ENCODE measurements around the gene FOXP1. TPM values are rescaled to one million over a fixed set of nuclear protein-coding genes. Genes with fewer than 3 reads are reported as not detected.

FOXP1 gene
- total RNA-seq, 1 donor from 2014 or later, result 71.3 TPM

GRCh38 chr3:71453822-71454511 is 129.6 kb downstream of the FOXP1 start:
- H3K27ac Mint-ChIP-seq (ENCODE audit: unreplicated experiment), result no peak overlapping the region
- no peak for TF ChIP-seq CTCF (IDR thresholded peaks at IDR 0.05; ENCODE audit: unreplicated experiment)

GRCh38 chr3:71453319-71453718 is 130.2 kb downstream of the FOXP1 start:
- no peaks in the 10 kb centered on the region for H3K9me3 Mint-ChIP-seq (ENCODE audit: unreplicated experiment)
- no peak for DNase-seq (ENCODE audit: low spot score)
- H3K4me1 Mint-ChIP-seq (ENCODE audit: unreplicated experiment), result peaks cover 12% of the 10 kb centered on the region
- no peaks in the 10 kb centered on the region for H3K36me3 Mint-ChIP-seq (ENCODE audit: low read depth, unreplicated experiment)
- H3K27me3 Mint-ChIP-seq (ENCODE audit: unreplicated experiment), result no peaks in the 10 kb centered on the region
- no peak for TF ChIP-seq CTCF (IDR thresholded peaks at IDR 0.05; ENCODE audit: unreplicated experiment)
- no peak overlapping the region for H3K27ac Mint-ChIP-seq (ENCODE audit: unreplicated experiment)
- H3K4me3 Mint-ChIP-seq (ENCODE audit: unreplicated experiment), result no peak overlapping the region

More at GRCh38 chr3:71453822-71454511, 129.6 kb downstream of the FOXP1 start:
- Mint-ChIP-seq H3K36me3 (ENCODE audit: low read depth, unreplicated experiment) (no peaks in the 10 kb centered on the region), H3K27me3 (ENCODE audit: unreplicated experiment) (no peaks in the 10 kb centered on the region), H3K4me3 (ENCODE audit: unreplicated experiment) (no peak overlapping the region), H3K4me1 (ENCODE audit: unreplicated experiment) (peaks cover 12% of the 10 kb centered on the region), H3K9me3 (ENCODE audit: unreplicated experiment) (no peaks in the 10 kb centered on the region)
- DNase-seq (ENCODE audit: low spot score), result no peak

GRCh38 chr3:71451812-71452211 is 131.7 kb downstream of the FOXP1 start:
- H3K36me3 Mint-ChIP-seq (ENCODE audit: low read depth, unreplicated experiment), result no peaks in the 10 kb centered on the region
- no peak for TF ChIP-seq CTCF (IDR thresholded peaks at IDR 0.05; ENCODE audit: unreplicated experiment)
- H3K9me3 Mint-ChIP-seq (ENCODE audit: unreplicated experiment), result no peaks in the 10 kb centered on the region
- no peak overlapping the region for H3K27ac Mint-ChIP-seq (ENCODE audit: unreplicated experiment)
- peaks cover 12% of the 10 kb centered on the region for H3K4me1 Mint-ChIP-seq (ENCODE audit: unreplicated experiment)
- no peak for DNase-seq (ENCODE audit: low spot score)
- H3K4me3 Mint-ChIP-seq (ENCODE audit: unreplicated experiment), result no peak overlapping the region
- no peaks in the 10 kb centered on the region for H3K27me3 Mint-ChIP-seq (ENCODE audit: unreplicated experiment)

GRCh38 chr3:71451060-71451459 is 132.5 kb downstream of the FOXP1 start:
- Mint-ChIP-seq H3K4me3 (ENCODE audit: unreplicated experiment) (no peak overlapping the region), H3K27me3 (ENCODE audit: unreplicated experiment) (no peaks in the 10 kb centered on the region), H3K4me1 (ENCODE audit: unreplicated experiment) (peaks cover 9% of the 10 kb centered on the region), H3K36me3 (ENCODE audit: low read depth, unreplicated experiment) (no peaks in the 10 kb centered on the region), H3K27ac (ENCODE audit: unreplicated experiment) (no peak overlapping the region), H3K9me3 (ENCODE audit: unreplicated experiment) (no peaks in the 10 kb centered on the region)
- DNase-seq (ENCODE audit: low spot score), result no peak
- TF ChIP-seq CTCF (IDR thresholded peaks at IDR 0.05; ENCODE audit: unreplicated experiment), result no peak

GRCh38 chr3:71450162-71450561 is 133.4 kb downstream of the FOXP1 start:
- no peak for DNase-seq (ENCODE audit: low spot score)
- no peak overlapping the region for H3K27ac Mint-ChIP-seq (ENCODE audit: unreplicated experiment)
- no peaks in the 10 kb centered on the region for H3K27me3 Mint-ChIP-seq (ENCODE audit: unreplicated experiment)
- H3K4me1 Mint-ChIP-seq (ENCODE audit: unreplicated experiment), result peaks cover 2% of the 10 kb centered on the region
- H3K9me3 Mint-ChIP-seq (ENCODE audit: unreplicated experiment), result no peaks in the 10 kb centered on the region
- H3K36me3 Mint-ChIP-seq (ENCODE audit: low read depth, unreplicated experiment), result no peaks in the 10 kb centered on the region
- H3K4me3 Mint-ChIP-seq (ENCODE audit: unreplicated experiment), result no peak overlapping the region
- no peak for TF ChIP-seq CTCF (IDR thresholded peaks at IDR 0.05; ENCODE audit: unreplicated experiment)
